GM21526 (cell line): Measurements from ENCODE around the gene WFIKKN2.

Experiments used
- ATAC-seq: cut with Tn5 transposase; IDR thresholded peaks from one replicate; pipeline ENCODE4 v1.9.1; 2021; ENCODE audit warnings: moderate library complexity; ENCODE audit not compliant: unreplicated experiment, low FRiP score

The WFIKKN2 gene

GRCh38 chr17:50833510-50834428, 1.6 kb upstream of the WFIKKN2 start:
- ATAC-seq = no peak

GRCh38 chr17:50834429-50835300, 721 bp upstream of the WFIKKN2 start:
- no peak for ATAC-seq

- no peak for ATAC-seq
These were observed 1.4 kb downstream of the WFIKKN2 start for GRCh38 chr17:50836826-50837225.

GRCh38 chr17:50837286-50837979, 2.0 kb downstream of the WFIKKN2 start:
- no peak for ATAC-seq

- no peak for ATAC-seq
These were observed 2.9 kb downstream of the WFIKKN2 start for GRCh38 chr17:50837980-50838954.

GRCh38 chr17:50839591-50840310, 4.4 kb downstream of the WFIKKN2 start:
- ATAC-seq = no peak

- no peak for ATAC-seq
These were observed 5.0 kb downstream of the WFIKKN2 start for GRCh38 chr17:50840311-50840851.

- no peak for ATAC-seq
These were observed 6.0 kb downstream of the WFIKKN2 start for GRCh38 chr17:50841277-50841948.

GRCh38 chr17:50841949-50842354, 6.6 kb downstream of the WFIKKN2 start:
- no peak for ATAC-seq

- ATAC-seq = no peak
These were observed 7.2 kb downstream of the WFIKKN2 start for GRCh38 chr17:50842506-50843149.

- no peak for ATAC-seq
These were observed 7.9 kb downstream of the WFIKKN2 start for GRCh38 chr17:50843150-50843905.

- no peak for ATAC-seq
These were observed 8.8 kb downstream of the WFIKKN2 start for GRCh38 chr17:50844117-50844700.

GRCh38 chr17:50845240-50846147, 10.1 kb downstream of the WFIKKN2 start:
- no peak for ATAC-seq

- ATAC-seq = no peak
These were observed 12.2 kb downstream of the WFIKKN2 start for GRCh38 chr17:50847566-50847965.

GRCh38 chr17:50848039-50848438, 12.7 kb downstream of the WFIKKN2 start:
- ATAC-seq = no peak

- no peak for ATAC-seq
These were observed 13.3 kb downstream of the WFIKKN2 start for GRCh38 chr17:50848711-50849110.
